ENCODE results near the gene TSPAN3.

Gene TSPAN3

DNA sequence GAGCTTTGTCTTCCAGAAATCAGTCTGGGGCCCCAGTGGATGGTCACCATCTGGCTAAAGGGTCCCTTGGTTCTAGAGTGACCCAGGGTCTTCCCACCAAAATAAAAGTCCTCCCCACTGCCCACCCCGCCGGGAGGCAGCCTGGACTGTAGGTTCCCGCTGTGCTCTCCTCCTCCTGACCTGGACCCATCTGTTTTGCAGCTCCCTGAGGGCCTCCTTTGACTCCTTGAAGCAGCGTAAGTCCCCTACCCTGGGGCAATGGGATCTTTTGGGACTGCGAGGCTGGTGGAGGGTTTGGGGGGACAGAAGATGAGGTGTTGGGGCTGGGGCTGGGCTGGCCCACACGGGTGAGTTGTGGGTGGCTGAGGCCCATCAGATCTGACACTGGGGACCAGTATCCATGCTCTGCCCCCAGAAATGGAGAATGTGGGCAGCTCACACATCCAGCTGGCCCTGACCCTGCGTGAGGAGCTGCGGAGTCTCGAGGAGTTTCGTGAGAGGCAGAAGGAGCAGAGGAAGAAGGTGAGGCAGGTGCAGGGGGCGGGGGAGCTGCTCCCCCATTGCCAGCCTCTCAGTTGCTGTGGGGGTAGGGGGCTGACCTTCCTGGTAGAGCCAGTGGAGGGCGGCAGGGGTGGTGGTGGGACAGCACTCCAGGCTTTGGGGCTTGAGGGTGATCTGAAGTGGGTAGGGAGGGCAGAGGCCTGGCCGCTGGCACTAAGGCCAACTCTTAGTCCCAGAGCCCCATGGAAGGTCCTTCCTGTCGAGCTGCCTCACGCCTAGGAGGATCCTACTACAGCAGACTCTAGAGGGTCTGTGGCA, 45.6 kb downstream of the TSPAN3 start:
- H3K4me3 ChIP-seq (ENCODE audit: low read depth, low read length): no peak overlapping the region

DNA sequence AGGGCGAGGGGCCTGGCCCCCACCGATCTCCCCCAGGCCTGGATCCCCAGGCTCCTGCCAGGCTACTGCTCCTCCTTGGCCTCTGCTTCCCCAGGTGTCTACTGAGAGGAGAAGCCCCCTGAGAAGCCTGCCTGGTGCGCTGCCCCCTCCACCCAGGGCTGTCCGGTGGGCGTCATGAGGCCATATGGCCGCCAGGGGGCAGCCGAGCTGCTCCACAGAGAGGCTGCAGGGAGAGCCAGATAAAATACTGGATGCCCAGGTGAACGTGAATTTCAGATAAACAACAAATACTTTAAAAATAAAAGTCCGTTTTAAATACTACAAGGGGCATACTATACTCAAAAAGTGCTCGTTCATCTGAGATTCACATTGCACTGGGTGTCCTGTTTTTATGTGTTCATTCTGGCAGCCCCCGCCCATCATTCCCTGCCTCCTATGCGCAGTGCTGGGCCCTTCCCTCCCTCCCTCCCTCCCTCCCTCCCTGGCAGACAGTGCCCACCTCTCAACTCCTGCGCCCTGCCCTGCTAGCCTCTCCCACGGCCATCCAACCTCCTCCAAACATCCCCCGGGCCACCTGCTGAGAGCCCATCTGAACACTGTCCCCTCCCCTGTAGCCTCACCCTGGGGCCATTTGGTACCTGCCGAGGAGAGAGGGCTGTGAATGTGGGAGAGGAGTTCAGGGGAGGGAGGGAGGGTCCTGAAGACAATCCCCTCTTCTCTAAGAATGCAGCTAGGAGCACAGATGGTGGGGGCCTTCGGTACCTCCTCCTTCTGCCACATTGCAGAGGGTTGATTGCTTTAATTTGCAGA, 46.4 kb downstream of the TSPAN3 start:
- no peak overlapping the region for H3K4me3 ChIP-seq (ENCODE audit: low read depth, low read length)

DNA sequence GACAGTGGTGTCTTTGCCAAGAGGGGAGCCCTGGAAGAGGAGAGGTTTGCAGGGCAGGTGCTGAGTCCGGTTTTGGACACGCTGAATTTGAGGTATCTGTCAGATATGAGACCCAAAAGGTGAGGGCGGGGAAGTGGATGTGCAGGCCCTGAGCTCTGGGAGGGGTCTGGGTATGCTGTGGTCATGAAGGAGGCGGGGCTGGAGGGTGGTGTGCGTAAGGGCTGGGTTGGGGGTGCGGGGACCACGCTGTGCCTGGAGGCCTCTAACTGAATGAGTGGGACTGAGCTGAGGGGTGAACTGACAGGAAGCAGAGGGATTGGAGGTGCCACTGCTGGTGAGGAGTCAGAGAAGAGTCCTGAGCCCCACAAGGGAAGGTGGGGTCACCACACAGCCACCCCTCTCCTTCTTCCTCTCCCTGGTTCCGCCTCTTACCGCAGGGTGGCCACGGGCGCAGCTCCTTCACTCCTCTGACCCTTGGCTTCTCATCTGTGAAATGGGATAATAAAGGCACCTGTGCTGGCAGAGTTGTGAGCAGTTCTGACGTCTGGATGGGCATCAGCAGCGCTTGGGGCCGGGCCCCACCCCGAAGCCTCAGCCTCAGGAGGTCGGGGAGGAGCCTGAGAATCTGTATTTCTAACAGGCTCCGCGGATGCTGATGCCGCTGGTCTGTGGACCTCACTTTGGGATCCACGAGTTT, 47.2 kb downstream of the TSPAN3 start:
- no peak overlapping the region for H3K4me3 ChIP-seq (ENCODE audit: low read depth, low read length)

DNA sequence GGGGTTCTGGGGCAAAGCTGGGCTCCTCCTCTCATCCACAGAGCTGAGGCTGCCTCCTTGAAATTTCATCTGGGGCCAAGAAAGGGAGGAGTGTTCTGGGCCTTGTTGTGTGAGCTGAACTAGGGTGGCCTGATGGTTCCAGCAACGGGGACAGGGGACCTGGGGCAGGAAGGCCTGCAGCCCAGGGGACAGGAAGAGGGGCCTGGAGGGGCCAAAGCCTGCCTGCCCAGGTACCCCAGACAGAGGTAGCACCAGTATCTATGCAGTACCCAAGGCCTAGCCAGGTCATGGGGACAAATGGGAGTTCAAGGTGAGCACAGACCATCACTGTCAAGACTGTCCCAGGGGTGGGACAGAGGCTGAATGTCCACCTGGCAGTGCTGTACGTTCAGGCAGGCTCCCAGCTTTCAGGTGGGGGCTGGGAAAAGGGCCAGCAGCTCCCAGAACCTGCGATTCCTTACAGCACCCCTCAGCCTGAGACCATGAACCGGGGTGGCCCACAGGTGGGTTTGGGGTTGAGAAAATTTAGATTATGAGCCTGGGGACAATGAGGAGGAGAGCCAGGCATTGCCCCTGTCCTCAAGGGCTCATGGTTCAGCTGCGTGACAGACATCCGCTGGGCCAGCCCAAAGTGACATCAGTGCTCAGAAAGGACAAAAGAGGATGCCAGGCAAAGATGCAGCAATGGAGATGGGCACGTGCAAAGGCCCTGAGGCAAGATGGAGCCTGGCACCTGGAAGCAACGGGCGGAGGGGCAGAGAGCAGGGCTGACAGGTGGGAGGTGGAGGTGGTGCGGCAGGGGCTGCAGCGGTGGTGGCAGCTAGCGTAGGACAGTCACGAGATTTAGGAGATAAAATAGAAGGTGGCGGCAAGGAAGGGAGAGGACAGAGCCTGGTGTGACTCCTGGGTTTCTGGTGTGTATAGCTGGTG, 48.0 kb downstream of the TSPAN3 start:
- H3K4me3 ChIP-seq (ENCODE audit: low read depth, low read length): no peak overlapping the region

DNA sequence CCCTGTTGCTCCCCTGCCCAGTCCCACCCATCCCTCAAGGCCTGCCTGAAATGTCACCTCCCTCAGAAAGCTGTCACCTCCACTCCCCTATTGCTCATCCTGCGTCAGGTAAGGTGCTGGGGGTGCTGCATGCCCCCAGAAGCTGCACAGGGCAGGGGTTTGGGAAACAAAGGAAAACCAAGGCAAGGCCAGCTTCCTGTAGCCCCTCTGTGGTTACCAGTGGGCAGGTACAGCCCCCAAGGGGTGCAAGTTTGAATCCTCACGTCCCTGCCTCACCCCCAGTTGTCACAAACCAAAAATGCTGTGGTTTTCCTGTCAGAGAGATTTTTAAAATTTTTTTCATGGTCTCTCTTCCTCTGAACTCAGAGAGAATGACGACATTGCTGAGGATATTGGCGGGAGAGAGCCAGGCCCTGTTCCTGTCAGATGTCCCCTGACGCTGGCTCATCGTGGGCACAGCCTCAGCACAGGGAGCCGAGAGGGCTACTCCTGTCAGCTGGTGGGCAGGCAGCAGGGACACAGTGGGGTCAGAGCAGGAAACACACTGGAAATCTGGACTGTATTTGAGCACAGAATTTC, 49.0 kb downstream of the TSPAN3 start:
- no peak overlapping the region for H3K4me3 ChIP-seq (ENCODE audit: low read depth, low read length)

DNA sequence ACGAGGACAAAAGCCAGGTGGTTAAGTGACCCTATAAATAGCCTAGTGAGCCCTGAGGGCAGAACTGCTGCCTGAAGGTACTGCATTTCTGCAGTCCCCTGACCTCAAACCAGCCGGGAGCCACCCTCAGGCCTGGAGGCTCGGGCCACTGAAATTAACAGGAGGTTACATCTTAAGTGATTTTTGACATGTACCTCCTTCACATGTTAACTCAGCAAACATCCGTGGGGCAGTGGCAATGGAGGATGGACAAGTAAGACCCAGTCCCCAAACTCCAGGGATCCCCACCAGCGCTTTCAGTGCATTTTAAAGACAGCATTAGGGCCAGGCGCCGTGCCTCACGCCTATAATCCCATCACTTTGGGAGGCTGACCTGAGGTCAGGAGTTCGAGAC, 49.8 kb downstream of the TSPAN3 start:
- no peak overlapping the region for H3K4me3 ChIP-seq (ENCODE audit: low read depth, low read length)

DNA sequence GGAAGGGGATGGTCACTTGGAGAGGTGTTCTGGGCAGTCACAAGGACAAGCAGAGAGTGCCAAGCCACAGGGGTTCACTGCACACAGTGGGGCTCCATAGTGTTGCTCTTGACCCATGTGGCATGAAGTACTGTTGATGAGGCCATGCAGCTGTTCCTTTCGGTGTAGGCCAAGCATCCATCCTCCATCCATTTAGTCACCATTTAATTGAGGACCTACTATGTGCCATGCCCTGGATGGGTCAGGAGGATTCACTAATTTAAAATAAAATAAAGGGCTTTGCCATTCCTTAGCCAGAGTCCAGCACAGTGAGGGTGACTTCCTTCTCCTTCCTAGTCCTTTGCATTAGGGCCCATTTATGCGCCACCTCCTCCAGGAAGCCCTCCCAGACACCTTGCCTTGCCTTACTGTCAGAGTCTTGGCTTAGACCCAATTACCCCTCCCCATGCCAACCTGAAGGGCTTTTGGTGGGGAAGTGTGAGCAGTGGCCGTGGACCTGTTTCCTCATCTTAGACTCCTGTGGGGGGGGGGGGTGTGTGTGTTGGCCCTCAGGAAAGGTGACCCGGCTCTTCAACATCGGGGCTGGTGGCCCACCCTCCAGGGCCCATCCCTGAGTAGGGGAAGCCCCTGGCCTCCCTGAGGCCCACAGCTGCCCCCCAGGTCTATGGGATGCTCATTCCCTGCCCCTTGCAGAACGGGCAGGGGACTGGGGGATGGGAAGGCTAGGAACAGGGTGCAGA, 50.4 kb downstream of the TSPAN3 start:
- H3K4me3 ChIP-seq (ENCODE audit: low read depth, low read length): no peak overlapping the region

DNA sequence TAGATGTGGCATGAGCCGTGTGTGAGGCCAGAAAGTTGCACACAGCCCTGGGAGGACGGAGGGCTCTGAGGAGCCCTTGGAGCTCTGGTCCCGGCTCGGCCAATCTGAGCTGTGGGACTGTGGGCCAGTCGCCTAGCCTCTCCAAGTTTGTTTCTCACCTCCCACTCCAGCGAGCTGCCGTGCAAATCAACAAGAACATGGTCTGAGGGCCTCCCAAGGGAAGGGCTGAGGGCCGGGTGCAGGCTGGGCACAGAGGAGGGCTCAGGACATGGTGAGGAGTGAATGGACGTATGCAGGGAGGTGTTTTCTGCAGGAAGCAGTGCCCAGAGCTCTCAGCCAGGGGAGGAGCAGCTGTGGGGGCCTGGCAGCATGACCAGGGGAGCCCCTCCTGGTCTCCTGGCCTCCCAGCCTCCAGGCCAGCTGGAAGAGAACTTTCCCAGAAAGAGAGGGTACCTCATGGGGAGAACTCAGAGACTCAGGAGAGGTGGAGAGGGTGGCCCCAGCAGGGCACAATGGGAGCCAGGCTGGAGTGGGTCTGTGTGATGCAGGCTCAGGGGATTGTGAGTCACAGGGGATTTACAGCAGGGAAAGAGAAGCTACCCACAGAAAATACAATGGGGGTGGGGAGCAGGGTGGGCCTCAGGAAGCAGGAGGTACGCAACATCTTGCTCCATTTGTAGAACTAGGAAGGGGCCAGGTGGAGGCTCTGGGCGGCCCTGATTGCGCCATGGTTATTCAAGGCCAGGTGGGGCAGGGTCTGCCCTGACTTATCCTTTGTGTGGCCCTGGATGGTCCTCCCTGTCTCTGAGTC, 51.2 kb downstream of the TSPAN3 start:
- H3K4me3 ChIP-seq (ENCODE audit: low read depth, low read length): no peak overlapping the region

DNA sequence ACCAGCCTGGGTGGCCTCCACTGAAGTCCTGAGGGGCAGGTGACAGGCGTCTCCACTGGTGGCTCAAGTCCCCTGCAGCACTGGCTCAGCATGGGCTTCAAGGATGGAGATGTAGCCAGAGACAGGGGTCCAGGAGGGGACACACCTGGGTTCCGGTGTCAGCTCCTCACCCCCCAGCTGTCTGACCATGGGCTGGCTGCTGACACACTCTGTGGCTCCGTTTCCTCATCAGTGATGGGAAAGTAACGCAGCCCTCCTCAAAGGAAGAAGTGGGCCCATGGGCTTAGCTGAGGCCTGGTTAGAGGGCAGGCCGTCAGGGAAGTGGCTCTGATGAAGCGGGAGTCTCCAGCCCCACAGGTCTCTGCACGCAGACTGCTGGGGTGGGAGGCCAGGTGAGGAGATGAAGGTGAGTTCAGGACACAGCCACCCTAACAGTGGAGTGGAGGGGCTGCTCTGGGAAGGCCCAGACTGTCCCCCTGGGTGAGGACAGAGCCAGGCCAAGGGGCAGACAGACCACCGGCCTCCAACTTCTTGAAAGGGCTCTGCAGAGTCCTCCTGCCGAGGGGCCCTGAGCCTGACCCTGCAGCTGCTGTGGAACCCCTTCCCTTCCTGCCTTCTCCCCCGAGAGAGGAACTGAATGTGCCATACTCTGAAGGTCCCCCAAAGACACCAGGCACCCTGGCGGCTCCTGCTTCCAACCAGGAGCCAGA, 52.0 kb downstream of the TSPAN3 start:
- H3K4me3 ChIP-seq (ENCODE audit: low read depth, low read length): no peak overlapping the region

DNA sequence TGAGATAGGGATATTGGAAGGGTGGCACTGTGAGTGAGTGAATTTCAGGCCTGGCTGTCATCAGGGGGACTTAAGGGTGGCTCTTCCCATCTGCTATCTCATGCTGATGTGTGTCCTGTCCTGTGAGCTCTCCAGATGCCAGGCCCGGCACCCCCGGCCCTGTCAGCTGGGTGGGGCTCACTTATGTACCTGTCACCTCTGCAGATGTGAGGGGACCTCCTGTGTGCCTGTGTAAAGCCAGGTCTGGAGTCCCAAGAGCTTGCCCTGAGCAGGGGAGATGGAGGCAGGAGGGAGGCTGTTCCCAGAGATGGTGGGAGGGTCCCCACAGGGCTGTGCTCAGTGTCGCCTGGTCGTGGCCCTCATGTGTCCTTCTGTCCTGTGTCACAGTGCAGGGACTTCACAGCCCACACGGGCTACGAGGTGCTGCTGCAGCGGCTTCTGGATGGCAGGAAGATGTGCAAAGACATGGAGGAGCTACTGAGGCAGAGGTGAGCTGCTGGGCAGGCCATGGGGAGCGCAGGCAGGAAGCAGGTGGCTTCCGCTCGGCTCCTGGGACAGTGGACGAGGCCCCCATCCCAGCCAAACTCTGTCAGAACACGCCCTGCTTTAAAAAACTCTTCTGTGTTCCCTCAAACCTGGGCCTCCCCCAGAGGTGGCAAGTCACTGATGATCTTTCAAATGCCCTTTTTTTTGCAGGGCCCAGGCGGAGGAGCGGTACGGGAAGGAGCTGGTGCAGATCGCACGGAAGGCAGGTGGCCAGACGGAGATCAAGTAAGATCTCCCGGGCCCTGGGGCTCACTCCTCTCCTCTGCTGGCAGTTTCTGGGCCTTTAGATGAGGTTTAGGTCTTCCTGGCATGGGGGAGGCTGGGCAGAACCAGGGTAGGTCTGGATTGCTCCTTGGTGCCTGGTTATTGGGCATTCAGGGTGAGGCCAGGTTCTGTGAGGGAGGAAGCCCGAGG, 52.9 kb downstream of the TSPAN3 start:
- H3K4me3 ChIP-seq (ENCODE audit: low read depth, low read length): no peak overlapping the region

DNA sequence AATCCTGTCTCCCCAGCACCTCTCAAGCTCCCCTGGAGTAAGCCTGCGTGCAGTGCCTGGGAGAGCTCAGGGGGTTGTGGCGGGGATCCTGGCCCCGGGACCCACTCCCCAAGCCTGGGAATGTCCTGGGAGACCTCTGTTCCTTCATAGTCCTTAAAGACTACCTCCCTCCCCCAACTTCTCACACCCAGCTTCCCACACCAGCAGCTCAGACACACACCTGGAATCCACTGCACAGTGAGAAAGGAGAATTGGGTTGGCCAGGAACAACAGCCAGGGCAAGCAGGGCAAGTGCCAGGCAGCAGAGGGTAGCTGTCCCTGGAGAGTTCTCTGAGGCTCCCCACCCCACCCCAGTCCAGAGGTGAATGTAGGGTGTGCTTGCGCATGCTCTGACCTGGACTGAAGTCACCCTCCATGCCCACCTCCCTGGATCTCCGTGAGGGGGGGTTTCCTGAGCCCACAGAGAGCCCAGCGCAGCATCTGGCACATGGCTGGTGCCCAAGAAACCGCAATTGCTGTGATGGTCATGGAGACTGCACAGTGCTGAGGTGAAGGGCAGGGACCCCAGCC, 53.7 kb downstream of the TSPAN3 start:
- H3K4me3 ChIP-seq (ENCODE audit: low read depth, low read length): no peak overlapping the region

DNA sequence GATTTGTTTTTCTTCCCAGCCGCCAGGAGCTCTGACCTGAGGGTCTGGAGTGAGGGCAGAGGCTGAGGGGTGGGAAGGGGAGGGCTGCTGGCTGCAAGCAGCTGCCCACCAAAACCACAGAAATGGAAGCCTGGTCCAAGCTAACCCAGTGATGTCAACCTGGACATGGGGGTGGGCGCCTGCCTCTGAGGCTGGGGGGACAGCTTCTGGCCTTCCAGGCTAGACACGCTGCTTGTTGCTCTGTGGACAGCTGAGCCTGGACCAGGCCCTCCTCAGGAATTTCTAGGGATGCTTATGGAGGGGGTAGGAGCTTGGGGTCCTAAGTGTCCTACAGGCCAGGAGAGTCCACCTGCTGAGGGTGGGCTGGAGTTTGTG, 54.6 kb downstream of the TSPAN3 start:
- H3K4me3 ChIP-seq (ENCODE audit: low read depth, low read length): no peak overlapping the region

DNA sequence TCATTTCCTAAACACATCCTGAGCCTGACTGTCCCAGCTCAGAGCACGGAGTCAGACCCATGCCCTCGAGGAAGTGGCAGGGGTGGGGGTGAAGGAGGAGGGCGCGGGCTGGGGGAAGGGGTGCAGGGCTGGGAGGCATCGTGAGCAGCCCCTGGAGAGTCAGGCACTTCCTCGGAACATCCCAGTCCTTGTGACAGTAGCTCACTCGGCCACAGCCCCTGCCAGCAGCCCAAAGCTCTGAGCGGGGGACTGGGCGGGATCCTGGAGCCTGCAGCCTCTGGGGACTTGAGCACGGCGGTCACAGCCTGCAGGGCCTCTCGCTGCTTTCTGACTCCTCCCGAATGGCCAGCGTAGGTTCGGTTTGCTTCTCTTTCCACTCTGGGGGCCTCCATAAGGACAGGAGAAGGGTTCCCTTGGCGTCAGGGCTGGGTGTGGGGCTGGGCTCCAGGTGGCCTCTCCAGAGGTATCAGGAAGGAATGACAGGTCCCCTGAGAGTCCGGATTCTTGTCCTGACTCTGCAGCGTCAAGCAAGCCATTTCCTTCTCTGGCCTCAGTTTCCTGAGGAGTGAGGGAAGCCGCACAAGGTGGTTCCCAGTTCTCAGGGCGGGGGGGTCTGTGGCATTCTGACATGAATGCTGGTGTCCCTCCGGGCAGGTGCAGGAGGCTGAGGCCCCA, 55.1 kb downstream of the TSPAN3 start:
- H3K4me3 ChIP-seq (ENCODE audit: low read depth, low read length): no peak overlapping the region

DNA sequence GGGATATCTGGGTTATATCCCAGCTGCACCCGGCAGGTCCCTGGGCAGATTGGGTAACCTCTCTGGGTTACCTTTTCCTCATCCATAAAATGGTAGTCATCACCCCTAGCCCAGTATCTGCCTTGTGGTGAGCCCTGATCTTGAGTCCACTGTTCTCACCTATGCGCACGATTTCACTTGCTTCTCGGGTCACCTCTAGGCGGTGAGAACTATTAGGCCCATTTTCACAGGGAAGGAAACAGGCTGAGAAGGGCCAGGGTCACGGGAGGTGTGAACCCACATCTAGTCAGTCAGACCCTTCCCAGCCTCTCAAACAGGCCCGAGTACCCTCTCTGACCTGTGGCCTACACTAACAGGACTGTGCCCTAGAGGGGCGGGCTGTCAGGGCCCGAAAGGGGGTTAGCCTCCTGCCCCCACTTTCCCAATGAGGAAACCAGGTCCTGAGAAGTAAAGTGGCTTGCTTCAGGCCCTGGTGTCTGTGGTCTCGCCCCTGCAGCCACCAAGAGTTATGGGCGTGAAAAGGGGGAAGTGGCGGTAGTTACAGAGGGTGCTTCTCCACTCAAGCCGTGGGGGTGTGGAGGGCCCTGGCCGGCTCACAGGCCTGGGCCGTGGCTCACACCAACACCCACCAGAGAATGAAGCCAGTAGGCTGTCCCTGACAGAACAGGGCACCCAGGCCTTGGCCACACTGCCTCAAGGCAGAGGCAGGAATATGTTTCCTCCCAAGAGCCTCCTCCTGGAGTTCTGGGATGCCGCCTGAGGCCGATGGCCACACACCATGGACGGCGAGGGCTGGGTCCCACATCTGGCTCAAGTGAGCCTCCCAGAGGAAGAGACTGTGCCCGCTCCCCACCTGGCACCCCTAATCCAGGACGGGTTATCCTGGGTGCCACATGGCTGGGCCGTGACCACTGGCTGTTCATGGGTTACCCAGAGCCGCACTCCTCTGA, 56.5 kb downstream of the TSPAN3 start:
- no peak overlapping the region for H3K4me3 ChIP-seq (ENCODE audit: low read depth, low read length)

DNA sequence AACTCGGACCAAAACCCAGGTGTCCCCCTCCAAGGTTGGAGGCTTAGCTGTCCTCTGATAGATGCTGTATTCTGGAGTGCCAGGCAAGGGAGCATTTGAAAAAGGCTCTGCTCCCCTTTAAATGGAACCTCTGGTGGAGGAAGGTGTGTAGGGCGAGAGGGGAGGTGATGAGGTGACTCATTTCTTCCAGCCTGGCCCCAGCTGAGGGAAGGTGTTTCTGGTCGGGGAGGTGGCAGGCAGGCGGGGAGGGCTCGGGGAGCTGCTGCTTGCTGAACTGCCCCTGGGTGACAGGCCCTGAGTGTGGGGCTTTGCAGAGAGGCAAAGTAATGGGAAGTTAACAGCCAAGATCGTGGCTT, 57.2 kb downstream of the TSPAN3 start:
- H3K4me3 ChIP-seq (ENCODE audit: low read depth, low read length): no peak overlapping the region

Measured in iPS-11a (cell line).